HG03097 (cell line): ENCODE results near the gene WFDC9.
"Not testable (repeated sequence)": the region's sequence is repeated elsewhere in the genome, so short reads cannot be mapped to it uniquely, and the experiment has no call there.

Experiments
- ATAC-seq: cut with Tn5 transposase; IDR thresholded peaks from one replicate; pipeline ENCODE4 v1.9.1; 2021; ENCODE audit not compliant: unreplicated experiment, low FRiP score

Gene WFDC9

DNA sequence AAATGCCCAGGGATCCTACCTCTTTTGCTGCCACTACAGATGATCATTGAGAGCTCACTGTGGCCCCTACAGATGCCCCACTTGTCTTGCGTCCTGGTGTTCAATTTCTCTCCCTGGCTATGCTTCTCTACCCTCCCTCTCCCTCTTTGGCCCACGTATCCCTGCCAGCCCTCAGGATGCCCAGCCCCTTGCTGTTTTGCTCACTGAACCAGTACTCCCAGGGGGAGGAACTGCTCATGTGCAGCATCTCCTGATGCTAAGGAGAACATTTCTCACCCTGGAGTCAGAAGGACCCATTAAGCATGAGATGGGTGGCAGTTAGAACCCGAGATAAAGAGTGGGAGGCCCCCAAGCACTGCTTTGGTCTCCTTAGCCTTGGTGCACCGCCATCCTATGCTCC, at the start of gene WFDC9:
Gene WFDC9, minus strand, starts transcription at position 101 of the 400 bp plus-strand sequence. CDS start 21,103 bp downstream, outside the sequence.
- no peak for ATAC-seq

DNA sequence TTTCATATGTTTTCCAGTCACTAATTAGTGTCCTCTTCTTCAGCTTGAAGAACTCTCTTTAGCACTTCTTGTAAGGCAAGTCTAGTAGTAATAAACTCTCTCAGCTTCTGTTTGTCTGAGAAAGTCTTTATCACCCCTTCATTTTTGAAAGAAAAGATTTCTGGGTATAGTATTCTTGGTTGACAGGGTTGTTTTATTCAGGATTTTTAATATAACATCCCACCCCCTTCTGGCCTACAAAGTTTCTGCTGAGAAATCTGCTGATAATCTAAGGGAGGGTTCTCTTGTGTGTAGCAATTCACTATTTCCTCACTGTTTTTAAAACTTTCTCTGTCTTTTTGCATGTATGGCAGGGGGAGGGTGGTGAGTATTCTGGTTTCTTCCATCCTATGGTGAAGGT, 48.6 kb upstream of the WFDC9 start:
- no peak for ATAC-seq

DNA sequence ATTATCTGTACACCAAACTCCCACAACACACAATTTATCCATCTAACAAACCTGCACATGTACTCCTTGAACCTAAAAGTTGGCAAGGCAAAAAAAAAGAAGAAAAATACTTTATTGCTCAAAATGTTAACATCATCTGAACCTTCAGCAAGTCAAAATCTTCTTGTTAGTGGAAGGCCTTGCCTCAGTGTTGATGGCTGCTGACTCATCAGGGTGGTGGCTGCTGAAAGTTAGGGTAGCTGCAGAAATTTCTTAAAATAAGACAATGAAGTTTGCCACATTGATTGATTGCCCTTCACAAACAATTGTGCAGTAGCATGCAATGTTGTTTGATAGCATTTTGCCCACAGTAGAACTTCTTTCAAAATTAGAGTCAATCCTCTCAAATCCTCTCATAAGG, 41.7 kb upstream of the WFDC9 start:
- ATAC-seq = no peak

DNA sequence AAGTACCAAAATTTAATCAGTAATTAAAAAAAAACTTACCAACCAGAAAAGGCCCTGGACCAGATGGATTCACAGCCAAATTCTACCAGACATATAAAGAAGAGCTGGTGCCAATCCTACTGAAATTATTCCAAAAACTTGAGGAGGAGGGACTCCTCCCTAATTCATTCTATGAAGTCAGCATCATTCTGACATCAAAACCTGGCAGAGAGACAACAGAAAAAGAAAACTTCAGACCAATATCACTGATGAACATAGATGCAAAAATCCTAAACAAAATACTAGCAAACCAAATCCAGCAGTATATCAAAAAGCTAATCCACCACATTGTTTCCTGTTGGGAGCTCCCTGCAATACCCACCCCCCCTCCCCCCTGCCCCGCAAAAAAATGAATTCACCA, 39.1 kb upstream of the WFDC9 start, which contains the start of gene WFDC11:
Gene WFDC11, minus strand, starts transcription at position 101 of the 400 bp plus-strand sequence. CDS start 19,639 bp downstream, outside the sequence.
- ATAC-seq = no peak

DNA sequence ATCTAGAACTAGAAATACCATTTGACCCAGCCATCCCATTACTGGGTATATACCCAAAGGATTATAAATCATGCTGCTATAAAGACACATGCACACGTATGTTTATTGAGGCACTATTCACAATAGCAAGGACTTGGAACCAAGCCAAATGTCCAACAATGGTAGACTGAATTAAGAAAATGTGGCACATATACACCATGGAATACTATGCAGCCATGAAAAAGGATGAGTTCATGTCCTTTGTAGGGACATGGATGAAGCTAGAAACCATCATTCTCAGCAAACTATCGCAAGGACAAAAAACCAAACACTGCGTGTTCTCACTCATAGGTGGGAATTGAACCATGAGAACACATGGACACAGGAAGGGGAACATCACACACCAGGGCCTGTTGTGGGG, 26.0 kb upstream of the WFDC9 start:
- not testable (repeated sequence) for ATAC-seq

DNA sequence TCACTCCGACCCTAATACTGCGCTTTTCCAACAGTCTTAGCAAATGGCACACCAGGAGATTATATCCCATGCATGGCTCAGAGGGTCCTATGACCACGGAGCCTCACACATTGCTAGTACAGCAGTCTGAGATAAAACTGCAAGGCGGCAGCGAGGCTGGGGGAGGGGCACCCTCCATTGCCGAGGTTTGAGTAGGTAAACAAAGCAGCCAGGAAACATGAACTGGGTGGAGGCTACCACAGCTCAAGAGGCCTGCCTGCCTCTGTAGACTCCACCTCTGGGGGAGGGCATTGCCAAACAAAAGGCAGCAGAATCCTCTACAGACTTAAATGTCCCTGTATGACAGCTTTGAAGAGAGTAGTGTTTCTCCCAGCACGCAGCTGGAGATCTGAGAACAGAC, 20.6 kb upstream of the WFDC9 start:
- ATAC-seq = not testable (repeated sequence)

DNA sequence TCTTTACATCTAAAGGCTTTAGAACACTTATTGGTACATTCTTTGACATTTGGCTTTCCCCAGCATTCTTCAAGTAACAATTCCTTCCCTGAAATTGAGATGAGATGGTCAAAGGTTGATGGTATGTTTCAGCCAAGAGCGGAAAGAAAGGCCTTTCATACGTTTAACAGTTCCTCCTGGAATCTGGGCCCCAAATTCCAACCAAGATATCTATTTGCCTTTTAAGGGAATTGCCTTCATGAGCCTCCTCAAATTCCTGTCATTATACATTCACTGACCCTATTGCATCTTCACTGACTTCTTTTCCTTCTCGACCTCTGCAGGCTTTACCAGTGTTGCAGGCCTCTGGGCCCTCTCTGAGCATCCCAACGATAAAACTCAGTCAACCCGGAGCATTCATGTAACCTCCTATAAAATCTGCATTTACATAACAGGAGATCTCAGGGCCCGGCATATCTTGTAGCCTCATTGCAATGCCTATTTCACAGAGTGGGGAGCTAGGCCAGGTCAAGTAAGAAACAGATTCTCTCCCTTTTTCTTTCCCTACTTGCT, 18.3 kb upstream of the WFDC9 start:
- no peak for ATAC-seq

DNA sequence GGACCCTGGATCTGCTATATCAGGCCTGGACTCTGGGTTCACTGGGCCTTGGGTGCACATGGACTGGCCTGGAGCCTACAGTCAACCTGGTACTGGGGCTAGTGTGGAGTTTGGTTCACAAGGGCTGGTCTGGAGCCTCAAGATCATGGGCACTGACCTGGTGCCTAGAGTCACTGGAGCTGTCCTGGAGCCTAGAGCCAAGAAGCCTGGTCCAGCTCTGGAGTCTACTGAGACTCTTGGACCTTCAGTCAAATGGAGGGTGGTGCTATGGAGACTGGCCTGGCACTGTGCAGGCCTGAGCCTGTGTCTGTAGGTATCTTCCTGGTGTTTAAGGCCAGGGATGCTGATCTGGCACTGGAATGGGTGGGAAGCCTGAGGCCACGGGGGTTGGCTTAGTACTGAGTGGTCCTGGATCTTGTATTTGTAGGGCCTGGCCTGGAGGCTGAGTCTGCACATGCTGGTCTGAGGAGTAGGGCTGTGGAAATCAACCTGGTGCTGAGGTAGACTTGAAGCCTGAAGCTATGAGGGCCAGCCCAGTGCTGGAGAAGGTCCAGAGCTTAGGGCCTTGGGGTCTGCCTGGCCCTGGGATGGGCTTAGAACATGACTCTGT, 16.5 kb upstream of the WFDC9 start:
- ATAC-seq = no peak

DNA sequence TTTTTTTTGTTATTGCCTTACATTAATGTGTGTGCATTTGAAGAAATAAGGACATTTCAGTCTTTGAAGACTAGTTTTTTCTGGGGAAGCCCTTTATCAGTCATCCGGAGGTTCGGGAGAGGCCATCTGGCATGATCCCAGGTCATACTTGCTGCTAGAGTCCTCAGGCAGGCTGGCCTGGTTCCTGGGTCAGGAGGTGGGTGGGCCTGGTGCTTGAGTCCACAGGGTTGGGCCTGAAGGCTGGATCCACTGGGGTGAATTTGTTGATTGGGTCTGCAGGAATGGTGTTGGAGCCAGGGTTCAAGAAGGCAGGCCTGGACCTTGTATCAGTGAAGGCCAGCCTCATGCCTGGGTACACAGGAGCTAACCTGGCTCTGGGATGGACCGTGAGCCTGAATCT, 15.8 kb upstream of the WFDC9 start:
- ATAC-seq = no peak

DNA sequence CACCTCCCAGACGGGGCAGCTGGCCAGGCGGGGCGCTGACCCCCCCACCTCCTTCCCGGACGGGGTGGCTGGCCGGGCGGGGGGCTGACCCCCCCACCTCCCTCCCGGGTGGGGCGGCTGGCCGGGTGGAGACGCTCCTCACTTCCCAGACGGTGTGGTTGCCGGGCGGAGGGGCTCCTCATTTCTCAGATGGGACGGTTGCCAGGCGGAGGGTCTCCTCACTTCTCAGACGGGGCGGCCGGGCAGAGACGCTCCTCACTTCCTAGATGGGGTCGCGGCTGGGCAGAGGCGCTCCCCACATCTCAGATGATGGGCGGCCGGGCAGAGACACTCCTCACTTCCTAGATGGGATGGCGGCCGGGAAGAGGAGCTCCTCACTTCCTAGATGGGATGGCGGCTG, 14.8 kb upstream of the WFDC9 start:
- not testable (repeated sequence) for ATAC-seq

DNA sequence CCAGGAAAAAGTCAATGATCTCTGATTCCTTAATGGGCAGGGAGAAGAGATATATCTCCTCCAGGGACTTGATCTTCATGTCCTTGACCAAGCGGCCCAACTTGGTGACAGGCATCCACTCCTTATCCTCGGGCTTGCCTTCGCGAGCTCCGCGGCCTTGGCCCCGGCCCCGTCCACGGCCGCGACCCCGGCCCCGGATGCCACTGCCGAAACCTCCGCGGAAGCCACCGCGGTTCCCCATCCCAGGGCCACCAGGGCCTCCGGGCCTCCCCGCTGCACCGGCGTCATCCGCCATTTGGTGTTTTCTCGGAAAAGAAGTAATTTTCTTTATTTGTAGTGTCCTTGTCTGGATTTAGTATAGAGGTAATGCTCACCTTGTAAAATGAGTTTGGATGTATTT, 10.0 kb upstream of the WFDC9 start:
- ATAC-seq = not testable (repeated sequence)

DNA sequence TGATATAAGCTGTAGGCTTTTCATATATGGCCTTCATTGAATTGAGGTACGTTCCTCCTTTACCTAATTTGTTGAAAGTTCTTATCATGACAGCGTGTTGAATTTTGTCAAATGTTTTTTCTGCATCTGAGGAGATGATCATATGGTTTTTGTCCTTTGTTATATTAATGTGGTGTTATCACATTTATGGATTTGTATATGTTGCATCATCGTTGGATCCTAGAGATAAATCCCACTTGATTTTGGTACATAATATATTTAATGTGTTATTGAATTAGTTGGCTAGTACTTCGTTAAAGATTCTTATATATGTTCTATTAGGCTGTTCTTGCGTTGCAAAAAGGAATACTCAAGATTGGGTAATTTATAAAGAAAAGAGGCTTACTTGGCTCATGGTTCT, 8.6 kb upstream of the WFDC9 start:
- ATAC-seq = no peak

DNA sequence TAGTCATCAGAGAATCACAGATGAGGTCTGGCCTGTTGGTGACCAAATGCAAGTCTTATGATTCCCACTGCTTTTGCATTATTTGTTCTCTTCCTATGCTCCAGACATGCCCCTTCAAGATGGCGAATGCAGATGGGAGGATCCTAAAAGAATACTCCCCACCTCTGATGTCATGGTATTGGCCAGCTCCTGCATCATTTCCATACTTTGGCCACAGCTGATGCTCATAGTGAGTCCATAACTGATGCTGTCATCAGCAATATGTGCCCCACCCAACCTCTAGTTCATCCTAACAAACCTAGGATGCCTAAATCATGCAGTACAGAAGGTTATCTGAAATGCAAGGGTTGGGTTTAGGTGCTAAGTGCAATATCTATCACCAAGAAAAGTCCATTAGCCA, 5.4 kb upstream of the WFDC9 start:
- ATAC-seq = no peak

DNA sequence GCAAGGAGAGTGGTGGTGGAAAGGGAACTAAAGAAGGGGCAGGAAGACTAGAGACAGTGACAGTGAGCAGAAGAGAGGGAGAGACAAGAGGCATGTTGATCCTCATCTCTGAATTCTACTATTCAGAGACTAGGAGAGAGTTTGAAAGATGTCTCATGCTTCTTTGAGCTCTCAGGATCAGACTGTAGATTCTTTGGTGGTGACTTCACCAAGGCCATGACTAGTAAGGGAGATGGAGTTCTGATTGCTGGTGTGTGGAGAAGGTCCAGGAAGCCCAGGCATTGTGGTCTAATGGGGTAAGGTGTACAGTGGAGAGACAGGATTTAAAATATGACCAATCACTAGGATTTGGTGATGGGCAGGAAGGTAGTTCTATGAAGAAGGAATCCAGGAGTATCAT, 713 bp downstream of the WFDC9 start:
- ATAC-seq = no peak

DNA sequence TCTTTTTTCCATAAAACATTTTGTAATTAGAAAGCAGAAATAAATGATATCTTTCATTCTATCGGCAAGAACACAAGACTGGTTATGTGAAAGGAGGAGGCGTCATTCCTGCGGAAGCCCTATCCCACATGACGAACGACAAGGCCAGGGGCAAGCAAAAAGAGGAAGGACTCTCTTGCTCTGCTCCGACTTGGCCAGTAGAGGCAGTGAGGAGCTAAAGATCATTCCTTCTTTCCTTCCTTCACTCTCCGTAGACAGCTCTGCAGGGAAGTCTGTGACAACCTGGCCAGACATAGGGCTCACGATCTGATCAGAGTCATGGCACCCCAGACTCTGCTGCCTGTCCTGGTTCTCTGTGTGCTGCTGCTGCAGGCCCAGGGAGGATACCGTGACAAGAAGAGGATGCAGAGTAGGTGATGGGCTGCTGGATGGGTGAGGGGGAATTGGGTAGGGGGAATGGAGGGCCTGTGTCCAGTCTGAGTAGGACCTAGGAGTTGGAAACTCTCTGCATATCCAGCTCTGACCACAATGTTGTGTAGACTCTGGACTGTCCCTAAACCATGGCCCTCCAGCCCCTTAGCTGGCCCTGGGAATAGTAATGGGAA, 1.5 kb downstream of the WFDC9 start, which contains the start of gene WFDC10A:
Gene WFDC10A, plus strand, starts transcription at position 244 of the 605 bp plus-strand sequence. Its CDS starts 75 bp downstream, at position 319.
- ATAC-seq = no peak

DNA sequence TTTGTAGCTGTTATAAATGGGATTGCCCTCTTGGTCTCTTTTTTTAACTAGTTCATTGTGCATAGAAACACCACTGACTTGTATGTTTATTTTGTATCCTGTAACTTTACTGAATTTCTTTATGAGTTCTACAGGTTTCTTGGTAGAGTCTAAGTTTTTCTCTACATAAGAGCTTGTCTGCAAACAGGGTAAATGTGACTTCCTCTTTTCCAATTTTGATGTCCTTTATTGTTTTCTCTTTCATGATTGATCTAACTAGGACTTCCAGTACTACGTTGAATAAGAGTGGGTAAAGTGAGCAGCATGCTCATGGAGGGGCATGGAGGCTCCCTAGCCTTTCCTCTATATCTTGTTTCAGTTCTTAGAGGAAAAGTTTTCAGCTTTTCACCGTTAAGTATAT, 4.5 kb downstream of the WFDC9 start:
- ATAC-seq = no peak

DNA sequence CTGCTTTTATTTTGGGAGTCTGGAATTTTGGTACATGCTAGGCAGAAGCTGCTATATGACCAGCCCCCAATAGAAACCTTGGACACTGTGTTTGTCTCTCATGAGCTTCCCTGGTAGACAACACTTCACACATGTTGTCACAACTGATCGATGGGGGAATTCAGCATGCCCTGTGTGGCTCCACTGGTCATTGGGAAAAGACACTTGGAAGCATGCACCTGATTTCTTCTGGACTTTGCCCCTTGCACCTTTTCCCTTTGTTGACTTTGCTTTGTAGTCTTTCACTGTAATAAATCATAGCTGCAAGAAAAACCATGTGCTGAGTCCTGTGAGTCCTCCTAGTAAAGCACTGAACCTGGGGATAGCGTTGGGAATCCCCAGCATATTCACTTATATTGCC, 9.5 kb downstream of the WFDC9 start:
- no peak for ATAC-seq

DNA sequence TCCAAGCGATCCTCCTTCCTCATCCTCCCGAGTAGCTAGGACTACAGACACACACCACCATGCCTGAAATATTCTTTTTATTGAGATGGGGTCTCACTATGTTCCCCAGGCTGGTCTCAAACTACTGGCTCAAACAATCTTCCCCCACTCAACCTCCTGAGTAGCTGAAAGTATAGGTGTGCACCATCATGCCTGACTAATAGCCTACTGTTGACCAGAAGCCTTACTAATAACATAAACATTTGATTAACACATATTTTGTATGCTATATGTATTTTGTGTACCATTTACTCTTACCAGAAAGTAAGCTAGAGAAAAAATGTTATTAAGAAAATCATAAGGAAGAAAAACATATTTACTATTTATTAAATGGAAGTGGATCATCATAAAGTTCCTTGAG, 13.5 kb downstream of the WFDC9 start:
- no peak for ATAC-seq

DNA sequence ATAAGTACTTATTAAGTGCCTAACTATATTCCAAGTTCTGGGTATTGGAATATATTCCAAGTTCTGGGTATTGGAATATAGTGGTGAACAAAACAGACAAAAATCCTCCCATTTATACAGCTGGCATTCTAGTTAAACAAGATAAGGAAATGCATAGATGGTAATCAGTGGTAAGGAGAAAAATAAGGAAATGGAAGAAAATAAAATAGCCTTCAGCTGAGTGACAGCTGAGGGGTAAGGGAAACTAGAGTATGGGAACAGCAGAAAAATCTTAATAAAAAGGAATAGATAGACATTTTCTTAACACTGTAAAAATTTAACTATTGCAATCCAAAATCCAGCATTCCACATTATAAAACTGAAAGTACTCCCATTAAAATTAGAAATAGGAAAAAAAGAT, 18.8 kb downstream of the WFDC9 start:
- no peak for ATAC-seq

DNA sequence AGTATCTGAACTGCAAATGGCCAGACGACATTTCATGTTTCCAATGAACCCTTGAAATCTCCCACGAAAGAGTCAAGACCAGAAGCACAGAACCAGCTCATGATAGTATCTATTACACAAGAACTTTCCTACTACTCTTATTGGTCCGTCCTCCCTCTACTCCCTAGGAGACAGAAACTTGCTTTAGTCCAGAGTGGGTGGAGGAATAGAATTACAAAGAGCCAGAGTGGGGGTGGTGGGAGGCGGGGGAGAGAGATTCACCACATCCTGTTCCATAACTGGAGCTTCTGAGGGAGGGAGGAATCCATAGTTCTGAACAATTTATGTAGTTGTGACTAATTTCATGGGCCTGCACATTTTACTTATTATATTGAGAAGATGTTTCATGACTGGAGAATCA, 20.0 kb downstream of the WFDC9 start:
- ATAC-seq = no peak

DNA sequence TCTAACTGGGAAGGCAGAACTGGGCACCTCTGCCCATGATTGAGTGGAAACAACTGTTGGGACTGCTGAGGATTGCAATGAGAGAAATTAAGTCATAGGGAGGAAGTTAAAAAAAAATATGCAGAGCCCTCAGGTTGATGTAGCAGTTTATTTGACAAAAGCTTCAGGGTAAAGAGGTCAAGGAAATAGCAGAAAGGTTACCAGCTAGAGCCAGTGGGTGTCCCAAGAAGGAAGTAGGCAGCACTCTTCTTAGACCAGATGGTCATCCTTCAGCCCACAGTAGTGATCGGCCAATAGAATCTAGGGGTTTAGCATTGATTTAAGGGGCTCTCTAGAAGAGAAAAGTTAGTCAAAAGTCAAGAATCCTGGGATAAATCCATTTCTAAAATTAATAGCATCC, 23.3 kb downstream of the WFDC9 start:
- ATAC-seq = no peak

DNA sequence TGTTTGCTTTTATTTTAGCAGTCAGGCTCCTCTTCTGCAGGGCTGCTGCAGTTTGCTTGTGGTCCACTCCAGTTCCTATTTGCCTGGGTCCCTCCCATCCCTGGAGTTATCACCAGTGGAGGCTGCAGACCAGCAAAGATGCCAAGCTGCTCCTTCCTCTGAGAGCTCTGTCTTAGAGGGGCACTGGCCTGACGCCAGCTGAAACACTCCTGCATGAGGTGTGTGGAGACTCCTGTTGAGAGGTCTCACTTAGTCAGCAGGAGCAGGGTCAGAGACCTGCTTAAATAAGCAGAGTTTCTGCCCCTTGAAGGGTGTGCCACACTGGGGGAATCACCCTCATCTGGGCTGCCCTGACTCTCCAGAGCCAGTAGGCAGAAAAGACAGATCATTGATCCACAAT, 35.8 kb downstream of the WFDC9 start:
- no peak for ATAC-seq
